ENCODE results near the gene APOBEC3C.
"Not testable (repeated sequence)": the region's sequence is repeated elsewhere in the genome, so short reads cannot be mapped to it uniquely, and the experiment has no call there.

GRCh38 chr22:39049486-39049885 is 35.4 kb downstream of the APOBEC3C start:
- not testable (repeated sequence) for TF ChIP-seq CTCF, POLR2A (IDR thresholded peaks at IDR 0.05)

Data from stomach (tissue), 4 donors.